Activated B cell treated with CpG ODN at 0.5 μM for 24 hours (primary cell): ENCODE results near the gene POR. TPM values are rescaled to one million over a fixed set of nuclear protein-coding genes. Genes with fewer than 3 reads are reported as not detected.

Experiments used
- ATAC-seq: fragments of 200-7000 bp; cut with Tn5 transposase; one replicate; pipeline ENCODE4 v1.10.0; 2021; ENCODE audit warnings: low read depth, mild to moderate bottlenecking, moderate library complexity
- CTCF ChIA-PET: fragments of 350-600 bp; sonication (Branson Sonifier 250); formaldehyde crosslinking; loops from one replicate; lab custom pipeline; 2021; ENCODE audit warnings: antibody characterized with exemption; lab: Charles Lee
- POLR2A ChIA-PET: fragments of 350-600 bp; sonication (Branson Sonifier 250); formaldehyde crosslinking; loops from one replicate; lab custom pipeline; 2021; ENCODE audit warnings: antibody characterized with exemption; lab: Charles Lee
- DNase-seq: peaks from one replicate; pipeline ENCODE4 v3.0.0; 2022
- H3K27ac Mint-ChIP-seq: one replicate; pipeline ENCODE4 v1.8.0; 2020; ENCODE audit warnings: mixed read lengths
- H3K27me3 Mint-ChIP-seq: one replicate; pipeline ENCODE4 v1.8.0; 2021; ENCODE audit warnings: mixed read lengths
- H3K36me3 Mint-ChIP-seq: one replicate; pipeline ENCODE4 v1.8.0; 2021; ENCODE audit warnings: low read depth, mixed read lengths
- H3K4me1 Mint-ChIP-seq: one replicate; pipeline ENCODE4 v1.8.0; 2021; ENCODE audit warnings: mixed read lengths
- H3K4me3 Mint-ChIP-seq: one replicate; pipeline ENCODE4 v1.8.0; 2020; ENCODE audit warnings: mild to moderate bottlenecking, mixed read lengths
- H3K9me3 Mint-ChIP-seq: one replicate; pipeline ENCODE4 v1.8.0; 2020; ENCODE audit warnings: mixed read lengths
- CTCF ChIP-seq: fragments of 200-600 bp; IDR thresholded peaks from one replicate; pipeline ENCODE4 v1.8.0; 2022; ENCODE audit warnings: antibody characterized with exemption, mild to moderate bottlenecking
- intact Hi-C: fragments of 100-400 bp; cut with micrococcal nuclease; formaldehyde crosslinking; loops from one replicate; pipeline ENCODE4 v1.15.1; 2024
- total RNA-seq: library from RNA; stranded (reverse); gene quantifications from 2 replicates; pipeline ENCODE4 v1.2.3, GENCODE V29; 2022

The POR gene
- total RNA-seq, 1 donor from 2014 or later: 63.5 TPM

GRCh38 chr7:75937958-75938786 lies 23.2 kb downstream of the POR start:
- Mint-ChIP-seq H3K4me1 (peaks cover 2% of the 10 kb centered on the region), H3K27ac (no peak overlapping the region), H3K27me3 (no peaks in the 10 kb centered on the region), H3K36me3 (peaks cover 25% of the 10 kb centered on the region), H3K4me3 (no peak overlapping the region), H3K9me3 (no peaks in the 10 kb centered on the region)
- POLR2A ChIA-PET: interaction anchor here (0.6 kb wide), 1 partner anchor 64 kb away, joined by 3 read pairs; no protein-coding TSS in a partner anchor
- intact Hi-C loops: no loop called here
- TF ChIP-seq CTCF: no peak
- DNase-seq (no peak), ATAC-seq (no peak)
- CTCF ChIA-PET: no interaction called here

- ATAC-seq (no peak), DNase-seq (no peak)
- Mint-ChIP-seq H3K9me3 (no peaks in the 10 kb centered on the region), H3K4me3 (no peak overlapping the region), H3K27ac (no peak overlapping the region), H3K4me1 (peaks cover 2% of the 10 kb centered on the region), H3K27me3 (no peaks in the 10 kb centered on the region), H3K36me3 (peaks cover 22% of the 10 kb centered on the region)
- intact Hi-C loops: no loop called here
- ChIA-PET CTCF (no interaction called here), POLR2A (interaction anchor here (0.6 kb wide), 1 partner anchor 31 kb away, joined by 3 read pairs; no protein-coding TSS in a partner anchor)
- no peak for TF ChIP-seq CTCF
These were observed 24.0 kb downstream of the POR start for GRCh38 chr7:75938921-75939320.

GRCh38 chr7:75943864-75944263 lies 28.9 kb downstream of the POR start:
- Mint-ChIP-seq H3K27ac (no peak overlapping the region), H3K4me3 (no peak overlapping the region), H3K9me3 (no peaks in the 10 kb centered on the region), H3K27me3 (no peaks in the 10 kb centered on the region), H3K4me1 (peaks cover 3% of the 10 kb centered on the region), H3K36me3 (peaks cover 19% of the 10 kb centered on the region)
- TF ChIP-seq CTCF: no peak
- ATAC-seq (no peak), DNase-seq (no peak)
- CTCF ChIA-PET: no interaction called here
- POLR2A ChIA-PET: no interaction called here
- intact Hi-C loops: no loop called here

- Mint-ChIP-seq H3K4me3 (no peak overlapping the region), H3K9me3 (no peaks in the 10 kb centered on the region), H3K27ac (no peak overlapping the region), H3K4me1 (peaks cover 3% of the 10 kb centered on the region), H3K27me3 (no peaks in the 10 kb centered on the region), H3K36me3 (peaks cover 18% of the 10 kb centered on the region)
- ATAC-seq: no peak
- CTCF ChIA-PET: no interaction called here
- POLR2A ChIA-PET: no interaction called here
- intact Hi-C loops: no loop called here
- TF ChIP-seq CTCF: no peak
- no peak for DNase-seq
These were observed 29.6 kb downstream of the POR start for GRCh38 chr7:75944507-75944906.

- H3K36me3 Mint-ChIP-seq: peaks cover 18% of the 10 kb centered on the region
- H3K4me3 Mint-ChIP-seq: no peak overlapping the region
- POLR2A ChIA-PET: no interaction called here
- no peak for DNase-seq
- CTCF ChIA-PET: no interaction called here
- peaks cover 3% of the 10 kb centered on the region for H3K4me1 Mint-ChIP-seq
- no peaks in the 10 kb centered on the region for H3K9me3 Mint-ChIP-seq
- no peaks in the 10 kb centered on the region for H3K27me3 Mint-ChIP-seq
- no peak overlapping the region for H3K27ac Mint-ChIP-seq
- intact Hi-C loops: no loop called here
- ATAC-seq: no peak
- TF ChIP-seq CTCF: no peak
These were observed 30.6 kb downstream of the POR start for GRCh38 chr7:75945297-75946168.
